Measurements from ENCODE around the gene NPIPB9.
"Not testable (repeated sequence)": the region's sequence is repeated elsewhere in the genome, so short reads cannot be mapped to it uniquely, and the experiment has no call there.

NPIPB9 gene

GRCh38 chr16:28751487-28751886 is at the start of gene NPIPB9:
Gene NPIPB9, plus strand, starts transcription at chr16:28751787.
- DNase-seq (ENCODE audit: low read depth in 1 of 2, low spot score in 1 of 2); in situ Hi-C loops (cut with HindIII; ENCODE audit: low pct_unique_long_range_greater_than_20kb, low sequenced_read_pairs): not testable (repeated sequence)

- in situ Hi-C loops (cut with HindIII; ENCODE audit: low pct_unique_long_range_greater_than_20kb, low sequenced_read_pairs); DNase-seq (ENCODE audit: low read depth in 1 of 2, low spot score in 1 of 2): not testable (repeated sequence)
Measured at GRCh38 chr16:28704246-28704645, 47.3 kb upstream of the NPIPB9 start.

GRCh38 chr16:28711220-28712083 is 40.1 kb upstream of the NPIPB9 start, which contains the start of gene EIF3C:
Gene EIF3C, plus strand, starts transcription at chr16:28711464. Its CDS starts 223 bp downstream, at chr16:28711687.
- in situ Hi-C loops (cut with HindIII; ENCODE audit: low pct_unique_long_range_greater_than_20kb, low sequenced_read_pairs); DNase-seq (ENCODE audit: low read depth in 1 of 2, low spot score in 1 of 2): not testable (repeated sequence)

- in situ Hi-C loops (cut with HindIII; ENCODE audit: low pct_unique_long_range_greater_than_20kb, low sequenced_read_pairs); DNase-seq (ENCODE audit: low read depth in 1 of 2, low spot score in 1 of 2): not testable (repeated sequence)
Measured at GRCh38 chr16:28722852-28723650, 28.5 kb upstream of the NPIPB9 start.

GRCh38 chr16:28731253-28731652 is 20.3 kb upstream of the NPIPB9 start:
- in situ Hi-C loops (cut with HindIII; ENCODE audit: low pct_unique_long_range_greater_than_20kb, low sequenced_read_pairs); DNase-seq (ENCODE audit: low read depth in 1 of 2, low spot score in 1 of 2): not testable (repeated sequence)

GRCh38 chr16:28732455-28733124 is 19.0 kb upstream of the NPIPB9 start:
- in situ Hi-C loops (cut with HindIII; ENCODE audit: low pct_unique_long_range_greater_than_20kb, low sequenced_read_pairs); DNase-seq (ENCODE audit: low read depth in 1 of 2, low spot score in 1 of 2): not testable (repeated sequence)

GRCh38 chr16:28739787-28740186 is 11.8 kb upstream of the NPIPB9 start:
- DNase-seq (ENCODE audit: low read depth in 1 of 2, low spot score in 1 of 2); in situ Hi-C loops (cut with HindIII; ENCODE audit: low pct_unique_long_range_greater_than_20kb, low sequenced_read_pairs): not testable (repeated sequence)

- DNase-seq (ENCODE audit: low read depth in 1 of 2, low spot score in 1 of 2); in situ Hi-C loops (cut with HindIII; ENCODE audit: low pct_unique_long_range_greater_than_20kb, low sequenced_read_pairs): not testable (repeated sequence)
Measured at GRCh38 chr16:28740631-28741030, 11.0 kb upstream of the NPIPB9 start.

GRCh38 chr16:28741295-28741694 is 10.3 kb upstream of the NPIPB9 start:
- in situ Hi-C loops (cut with HindIII; ENCODE audit: low pct_unique_long_range_greater_than_20kb, low sequenced_read_pairs); DNase-seq (ENCODE audit: low read depth in 1 of 2, low spot score in 1 of 2): not testable (repeated sequence)

GRCh38 chr16:28746618-28747350 is 4.8 kb upstream of the NPIPB9 start:
- in situ Hi-C loops (cut with HindIII; ENCODE audit: low pct_unique_long_range_greater_than_20kb, low sequenced_read_pairs); DNase-seq (ENCODE audit: low read depth in 1 of 2, low spot score in 1 of 2): not testable (repeated sequence)

GRCh38 chr16:28749997-28750465 is 1.6 kb upstream of the NPIPB9 start:
- in situ Hi-C loops (cut with HindIII; ENCODE audit: low pct_unique_long_range_greater_than_20kb, low sequenced_read_pairs) = not testable (repeated sequence)

GRCh38 chr16:28750469-28751067 is 1.0 kb upstream of the NPIPB9 start:
- DNase-seq (ENCODE audit: low read depth in 1 of 2, low spot score in 1 of 2); in situ Hi-C loops (cut with HindIII; ENCODE audit: low pct_unique_long_range_greater_than_20kb, low sequenced_read_pairs): not testable (repeated sequence)

More at GRCh38 chr16:28749997-28750465, 1.6 kb upstream of the NPIPB9 start:
- DNase-seq (ENCODE audit: low read depth in 1 of 2, low spot score in 1 of 2) = not testable (repeated sequence)

GRCh38 chr16:28781697-28782096 is 30.1 kb downstream of the NPIPB9 start:
- in situ Hi-C loops (cut with HindIII; ENCODE audit: low pct_unique_long_range_greater_than_20kb, low sequenced_read_pairs); DNase-seq (ENCODE audit: low read depth in 1 of 2, low spot score in 1 of 2): not testable (repeated sequence)

- DNase-seq (ENCODE audit: low read depth in 1 of 2, low spot score in 1 of 2); in situ Hi-C loops (cut with HindIII; ENCODE audit: low pct_unique_long_range_greater_than_20kb, low sequenced_read_pairs): not testable (repeated sequence)
Measured at GRCh38 chr16:28782357-28782756, 30.8 kb downstream of the NPIPB9 start.

GRCh38 chr16:28802235-28803019 is 50.8 kb downstream of the NPIPB9 start:
- in situ Hi-C loops (cut with HindIII; ENCODE audit: low pct_unique_long_range_greater_than_20kb, low sequenced_read_pairs) = not testable (repeated sequence)

More at GRCh38 chr16:28802235-28803019, 50.8 kb downstream of the NPIPB9 start:
- peak in 1 of 2 experiments; percentile 88 for DNase-seq (ENCODE audit: low read depth in 1 of 2, low spot score in 1 of 2)
